Body of pancreas (tissue), 4 donors: ENCODE measurements around the gene FBXW8.

Experiments
- CTCF ChIP-seq, 7 experiments: fragments of 450-650 bp in 4 of 7; fragments of 200-600 bp in 3 of 7; sonication (generic) in 3 of 7; IDR thresholded peaks; one replicate each; pipeline ENCODE4 v1.5.1; 2016 to 2019; ENCODE audit warnings: antibody characterized with exemption in 7 of 7
- POLR2A ChIP-seq, 3 donors: fragments of 450-650 bp; IDR thresholded peaks; one replicate each; pipeline ENCODE4 v1.6.1; 2016; ENCODE audit warnings: antibody characterized with exemption in 3 of 3, mild to moderate bottlenecking in 2 of 3

- no peak for TF ChIP-seq CTCF (IDR thresholded peaks at IDR 0.05)
- no peak for TF ChIP-seq POLR2A (IDR thresholded peaks at IDR 0.05)
These were observed 60.5 kb downstream of the FBXW8 start for GRCh38 chr12:116971222-116971621.
